Stimulated activated CD8-positive, alpha-beta memory T cell treated with anti-CD3 and anti-CD28 coated beads, Interleukin-7, amount 100 ng/mL, for 1 hour (primary cell): Measurements from ENCODE around the gene KDM7A.

Experiments
- DNase-seq, 2 donors: peaks; one replicate each; pipeline ENCODE4 v3.0.0-alpha.2; 2020; ENCODE audit warnings: low read depth in 2 of 2

Gene KDM7A

DNA sequence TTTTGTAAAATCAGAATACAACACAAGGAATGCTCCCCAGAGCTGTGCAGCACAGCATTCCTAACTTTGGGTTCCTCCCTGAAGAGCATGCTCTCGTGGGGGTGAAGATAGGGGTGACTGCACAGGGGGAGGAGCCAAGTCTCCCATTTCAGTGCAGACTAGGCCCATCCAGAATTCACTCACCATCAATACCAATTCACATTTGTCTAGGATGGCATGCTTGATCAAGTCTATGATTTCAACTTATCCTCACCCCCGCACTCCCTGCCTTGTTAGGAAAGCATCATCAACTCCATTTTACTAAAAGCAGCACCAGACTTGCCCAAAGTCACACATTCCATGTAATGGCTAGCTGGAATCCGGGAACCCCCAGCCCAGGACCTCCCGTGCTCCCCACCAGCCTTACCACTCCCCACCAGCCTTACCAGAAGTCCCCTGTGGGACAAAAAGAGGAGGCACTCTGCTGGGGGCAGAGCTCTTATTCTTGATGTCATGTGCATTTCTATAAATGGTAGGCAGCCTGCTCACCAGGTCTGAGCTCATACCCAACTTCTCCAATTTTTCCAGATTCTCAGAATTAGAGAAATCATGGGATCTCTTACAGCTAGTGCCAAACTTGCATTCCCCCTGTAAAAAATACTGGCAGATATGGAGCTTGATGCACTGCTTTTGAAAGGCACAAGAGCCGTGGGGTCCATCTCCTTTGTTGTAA lies 120.2 kb downstream of the KDM7A start:
- no peak for DNase-seq

DNA sequence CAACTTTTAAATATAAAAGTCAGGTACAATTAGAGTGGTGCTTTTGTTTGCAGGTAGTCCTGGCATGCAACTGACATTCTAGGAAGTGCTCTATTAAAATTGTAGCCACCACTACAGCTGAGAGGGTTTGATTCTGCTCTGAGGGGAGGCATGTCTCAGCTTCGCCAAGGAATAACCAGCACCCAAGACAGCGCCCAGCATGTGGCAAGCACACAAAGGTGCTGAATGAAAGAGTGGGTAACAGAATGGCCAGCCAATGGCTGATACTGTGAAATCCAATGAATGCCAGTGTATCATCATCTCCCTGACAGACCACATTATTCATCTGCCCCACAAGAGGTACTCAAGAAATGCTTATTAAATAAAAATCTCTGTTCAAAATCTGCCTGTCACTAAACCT lies 121.0 kb downstream of the KDM7A start:
- DNase-seq, result no peak

DNA sequence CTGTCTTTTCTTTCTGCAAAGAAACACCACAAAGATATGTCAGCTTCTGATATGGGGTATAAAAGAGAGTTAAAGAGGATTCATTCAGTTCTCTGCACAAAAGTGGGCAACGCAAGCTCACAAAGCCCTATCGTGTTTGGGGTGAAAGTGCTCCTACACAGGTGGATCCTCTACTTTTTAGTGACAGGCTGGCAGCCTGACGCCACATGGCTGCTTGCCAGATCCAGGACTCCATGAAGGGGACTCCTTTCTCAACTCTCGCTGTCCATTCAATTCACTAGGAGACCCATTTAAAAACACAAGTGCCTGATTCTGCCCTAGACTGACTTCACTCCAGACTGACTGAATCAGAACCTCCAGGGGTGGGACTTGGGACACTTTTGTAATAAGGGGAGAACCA lies 122.0 kb downstream of the KDM7A start:
- DNase-seq, result no peak

DNA sequence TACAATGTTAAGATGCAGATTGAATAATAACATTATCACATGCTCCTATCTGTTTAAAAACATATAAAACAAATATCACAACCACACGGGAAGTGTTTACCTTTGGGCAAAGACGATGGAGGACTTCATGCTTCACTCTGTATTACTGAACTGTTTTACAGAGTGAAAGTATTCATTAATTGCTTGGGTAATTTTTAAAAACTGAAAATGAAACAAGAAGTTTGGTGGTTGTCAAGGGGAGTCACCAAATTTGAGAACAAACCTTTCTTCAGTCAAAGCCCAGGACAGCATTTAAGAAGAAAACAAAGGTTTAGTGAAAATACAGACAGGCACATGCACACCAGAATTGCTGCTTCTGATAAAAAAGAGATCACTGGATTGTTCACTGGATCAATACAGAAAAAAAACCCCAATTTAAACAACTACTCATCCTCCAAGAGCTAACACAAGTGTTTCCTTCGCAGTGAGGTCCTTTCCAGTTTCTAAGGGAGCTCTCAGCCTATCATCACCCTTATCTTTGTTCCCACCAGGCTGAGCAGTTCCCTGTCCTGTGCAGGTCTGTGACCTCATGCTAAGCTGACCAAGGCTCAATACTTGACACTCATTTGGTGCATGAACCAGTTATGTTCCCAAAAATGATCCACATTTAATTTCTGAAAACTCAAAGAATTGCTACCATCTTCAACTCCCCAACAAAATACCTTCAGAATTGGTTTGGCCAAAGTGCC lies 122.8 kb downstream of the KDM7A start:
- DNase-seq, result no peak

DNA sequence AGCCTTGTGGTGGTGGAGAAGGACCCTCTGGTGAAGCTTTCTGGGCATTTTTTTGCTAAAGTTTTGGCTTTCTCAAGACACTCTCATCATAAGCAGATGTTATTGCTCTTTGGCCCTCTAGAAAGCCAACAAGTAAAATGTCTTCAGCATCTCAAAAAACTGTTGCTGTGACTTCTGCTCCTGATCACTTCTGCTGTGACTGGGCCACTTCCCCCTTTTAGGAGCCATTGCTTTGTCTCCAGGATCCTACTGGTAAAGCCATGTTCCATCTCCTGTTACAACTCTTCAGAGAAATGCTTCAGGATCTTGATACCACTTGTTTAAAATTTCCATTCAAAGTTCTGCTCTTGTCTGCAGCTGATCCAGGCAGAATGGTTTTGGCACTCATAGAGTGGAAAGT lies 125.0 kb downstream of the KDM7A start:
- DNase-seq, result no peak

DNA sequence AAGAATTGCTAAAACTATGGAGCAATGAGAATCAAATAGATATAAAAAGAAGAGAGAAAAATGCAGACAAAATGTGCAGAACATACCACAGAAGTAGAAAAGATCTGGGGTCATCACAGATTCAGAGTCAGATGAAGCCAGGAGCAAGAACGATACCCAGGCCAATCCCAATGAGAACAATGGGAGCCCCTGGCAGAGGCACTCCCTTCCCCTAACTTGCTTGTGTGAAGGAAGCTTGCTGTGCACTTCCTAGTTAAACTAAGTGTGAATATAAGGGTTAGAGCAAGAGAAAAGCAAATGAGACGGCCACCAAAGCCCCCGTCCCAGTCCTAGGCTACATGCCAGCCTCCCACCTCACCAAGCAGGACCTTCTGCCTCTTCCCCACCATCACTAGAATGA lies 126.7 kb downstream of the KDM7A start:
- DNase-seq, result no peak

- DNase-seq, result no peak
These were observed 127.3 kb downstream of the KDM7A start for GRCh38 chr7:140049339-140050024.

DNA sequence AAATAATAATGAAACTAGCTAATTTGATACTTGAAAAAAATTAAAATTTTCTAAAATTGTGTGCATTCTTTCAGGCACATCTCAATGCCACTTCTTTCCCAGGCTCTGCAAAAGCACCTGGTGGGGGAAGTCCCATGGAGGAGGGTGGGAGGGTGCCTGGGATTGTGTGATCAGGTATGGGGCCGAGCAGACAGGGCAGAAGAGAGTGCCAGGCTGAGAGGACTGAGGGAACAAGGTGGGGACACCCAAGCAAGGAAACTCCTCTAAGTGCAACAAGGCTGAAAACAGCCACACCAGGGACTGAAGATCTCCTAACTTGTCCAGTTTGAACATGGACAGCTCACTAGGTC lies 127.8 kb downstream of the KDM7A start:
- no peak for DNase-seq

- no peak for DNase-seq
These were observed 128.6 kb downstream of the KDM7A start for GRCh38 chr7:140048138-140048537.

GRCh38 chr7:140047197-140047596 lies 129.6 kb downstream of the KDM7A start:
- no peak for DNase-seq

DNA sequence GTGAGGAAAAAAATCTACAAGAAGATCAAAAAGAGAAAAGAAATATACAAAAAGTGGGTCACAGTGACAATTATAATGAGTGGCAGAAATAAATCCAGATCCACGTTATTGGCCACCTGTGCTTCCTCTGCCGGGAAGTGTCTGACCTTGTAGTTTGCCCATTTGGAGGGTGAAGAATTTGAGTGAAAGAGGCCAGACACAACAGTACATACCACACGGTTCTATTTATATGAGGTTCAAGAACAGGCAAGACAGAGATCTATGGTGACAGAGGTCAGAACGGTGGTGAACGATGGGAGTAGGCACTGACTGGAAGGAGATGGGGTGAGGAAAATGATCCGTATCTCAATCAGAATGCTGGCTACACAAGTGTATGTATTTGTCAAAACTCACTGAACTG lies 131.1 kb downstream of the KDM7A start:
- DNase-seq, result no peak

DNA sequence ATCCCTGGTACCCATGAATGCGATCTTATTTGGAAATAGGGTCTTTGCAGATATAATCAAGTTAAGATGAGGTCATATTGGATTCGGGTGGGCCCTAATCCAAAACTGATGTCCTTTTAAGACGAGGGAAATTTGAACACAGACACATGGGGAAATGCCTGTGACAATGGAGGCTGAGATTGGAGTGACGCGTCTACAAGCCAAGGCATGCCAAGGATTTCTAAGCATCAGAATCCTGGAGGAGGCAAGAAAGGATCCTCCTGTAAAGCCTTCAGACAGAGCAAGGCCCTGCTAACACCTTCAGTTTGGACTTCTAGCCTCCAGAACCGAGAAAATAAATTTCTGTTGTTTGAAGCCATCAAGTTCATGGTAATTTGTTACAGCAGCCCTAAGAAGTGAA lies 132.5 kb downstream of the KDM7A start:
- no peak for DNase-seq

GRCh38 chr7:140042386-140042670 lies 134.5 kb downstream of the KDM7A start:
- DNase-seq, result no peak

GRCh38 chr7:140041659-140042385 lies 135.0 kb downstream of the KDM7A start:
- no peak for DNase-seq

- no peak for DNase-seq
These were observed 136.9 kb downstream of the KDM7A start for GRCh38 chr7:140039896-140040295.

GRCh38 chr7:140039066-140039465 lies 137.7 kb downstream of the KDM7A start:
- DNase-seq, result no peak

- no peak for DNase-seq
These were observed 140.4 kb downstream of the KDM7A start for GRCh38 chr7:140036224-140036962.

- no peak for DNase-seq
These were observed 141.2 kb downstream of the KDM7A start for GRCh38 chr7:140035400-140036223.
